NCI-H146 (cell line): ENCODE measurements around the gene FAM81A.
"Not testable (repeated sequence)": the region's sequence is repeated elsewhere in the genome, so short reads cannot be mapped to it uniquely, and the experiment has no call there.

ENCODE experiments used
- DNase-seq: peaks from one replicate; lab custom pipeline; 2025; lab: John Stamatoyannopoulos, UW

FAM81A gene

GRCh38 chr15:59428898-59429297 is 9.1 kb upstream of the FAM81A start:
- DNase-seq: not testable (repeated sequence)

- DNase-seq: no peak
Measured at GRCh38 chr15:59432389-59432788, 5.6 kb upstream of the FAM81A start.

DNA sequence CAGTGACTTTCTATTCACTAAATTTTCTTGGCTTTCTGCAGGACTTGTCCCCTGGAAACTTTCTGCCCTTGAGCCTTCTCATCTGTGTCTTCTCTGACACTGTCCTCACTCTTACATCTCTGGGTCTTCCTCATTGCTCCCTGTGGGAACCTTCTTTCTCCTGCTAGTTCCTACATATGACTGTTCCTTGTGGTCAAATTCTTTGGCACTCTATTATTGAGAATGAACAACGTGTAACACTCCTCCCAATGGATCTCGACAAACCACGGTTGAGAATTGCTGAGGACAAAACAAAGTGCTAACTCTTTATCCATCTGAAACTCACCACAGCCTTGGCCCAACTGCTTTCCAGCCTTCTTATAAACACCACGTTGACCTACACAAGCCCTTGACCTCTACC is 3.5 kb upstream of the FAM81A start:
- no peak for DNase-seq

DNA sequence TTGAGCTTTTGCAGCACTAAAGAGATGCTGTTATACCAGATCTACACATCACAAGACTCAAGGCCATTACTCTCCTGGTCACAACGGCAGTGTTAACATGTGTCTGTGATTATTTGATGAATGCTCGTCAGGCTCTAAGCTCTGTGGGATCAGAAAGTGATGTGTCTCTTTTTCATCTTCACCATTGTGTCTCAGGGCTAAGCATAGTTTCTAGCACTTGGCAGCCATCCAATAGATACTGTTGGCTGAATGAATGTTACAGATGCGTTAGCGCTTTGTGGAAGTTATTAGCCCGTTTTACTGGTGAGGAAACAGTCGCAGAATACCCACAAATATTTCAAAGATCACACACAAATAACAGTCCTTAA is 1.2 kb upstream of the FAM81A start:
- peak; percentile 24 for DNase-seq

- no peak for DNase-seq
Measured at GRCh38 chr15:59437142-59437816, 707 bp upstream of the FAM81A start.

- no peak for DNase-seq
Measured at GRCh38 chr15:59438625-59439290, 772 bp downstream of the FAM81A start.

DNA sequence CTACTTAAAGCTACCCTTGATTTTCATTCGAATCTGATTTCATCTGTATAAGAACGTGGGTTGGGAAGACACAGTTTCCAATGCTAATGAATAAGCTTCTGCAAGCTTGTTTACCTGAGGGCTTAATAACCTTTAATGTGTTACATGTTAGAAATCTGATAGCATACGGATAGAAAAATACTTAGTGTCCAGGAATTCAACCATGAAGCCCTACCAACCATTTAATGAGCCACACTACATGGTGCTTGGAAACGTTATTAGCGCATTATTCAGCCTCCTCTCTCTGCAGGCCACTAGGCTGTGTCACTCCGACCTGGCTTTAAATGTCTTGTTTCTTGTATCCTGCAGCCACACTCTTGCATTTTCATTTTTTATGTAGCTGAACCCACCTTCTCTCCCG is 1.6 kb downstream of the FAM81A start:
- no peak for DNase-seq

DNA sequence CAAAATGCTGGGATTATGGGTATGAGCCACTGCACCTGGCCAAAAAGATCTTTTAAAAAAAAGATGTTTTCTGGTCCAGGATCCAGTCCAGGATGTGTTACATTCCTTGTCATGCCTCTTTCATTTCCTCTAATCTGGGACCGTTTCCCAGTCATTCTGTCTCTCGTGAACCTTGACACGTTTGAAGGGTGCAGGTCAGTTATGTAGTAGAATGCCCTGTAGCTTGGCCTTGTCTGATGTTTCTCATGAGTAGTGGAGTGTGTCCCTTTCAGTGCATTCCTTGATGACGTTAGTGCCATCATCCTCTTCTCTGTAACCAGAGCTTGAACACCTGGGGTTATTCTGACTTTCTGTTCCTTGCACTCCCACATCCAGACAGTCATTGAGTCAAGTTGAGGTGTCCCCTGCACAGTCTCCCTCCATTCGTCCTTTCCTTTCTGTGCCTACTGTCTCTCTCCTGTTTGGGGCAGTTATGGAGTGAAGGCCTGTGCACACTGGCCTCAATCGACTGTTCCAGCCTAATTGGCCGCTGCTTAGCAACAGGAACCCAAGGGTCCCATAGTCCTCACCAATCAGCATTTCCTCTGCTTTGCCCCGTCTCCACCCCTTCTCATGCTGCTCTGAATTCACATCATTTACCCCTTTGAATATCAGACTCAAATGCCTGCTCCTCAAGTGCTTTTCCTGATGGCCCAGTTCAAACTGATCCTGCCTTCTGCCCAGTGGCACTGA is 5.5 kb downstream of the FAM81A start:
- no peak for DNase-seq

- no peak for DNase-seq
Measured at GRCh38 chr15:59444081-59444835, 6.3 kb downstream of the FAM81A start.

DNA sequence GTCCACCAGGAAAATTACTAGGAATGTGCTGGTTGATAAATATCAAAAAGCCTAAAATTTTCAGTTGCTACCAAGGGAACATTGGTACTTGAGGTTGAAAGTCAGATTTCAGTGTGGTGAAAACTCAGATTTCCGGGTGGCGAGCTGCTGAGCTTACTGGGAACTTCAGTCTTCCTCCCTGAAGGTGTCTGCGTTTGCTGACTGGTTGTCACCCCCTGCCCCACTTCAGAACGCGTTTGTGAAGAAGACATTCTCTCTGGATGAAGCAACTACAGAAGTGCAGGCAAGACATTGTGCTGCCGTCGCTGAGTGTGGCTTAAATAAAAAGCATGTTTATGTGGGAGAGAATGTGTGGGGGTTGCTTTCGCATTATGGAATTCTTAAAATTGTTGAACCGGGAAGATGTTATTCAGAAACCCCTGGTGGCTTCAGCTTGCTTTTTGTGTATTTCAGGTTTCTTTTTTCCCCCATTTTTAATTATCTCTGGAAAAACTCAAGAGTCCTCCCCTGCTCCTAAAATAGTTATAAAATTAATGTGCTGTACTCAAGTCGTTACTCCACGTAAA is 7.1 kb downstream of the FAM81A start:
- no peak for DNase-seq

DNA sequence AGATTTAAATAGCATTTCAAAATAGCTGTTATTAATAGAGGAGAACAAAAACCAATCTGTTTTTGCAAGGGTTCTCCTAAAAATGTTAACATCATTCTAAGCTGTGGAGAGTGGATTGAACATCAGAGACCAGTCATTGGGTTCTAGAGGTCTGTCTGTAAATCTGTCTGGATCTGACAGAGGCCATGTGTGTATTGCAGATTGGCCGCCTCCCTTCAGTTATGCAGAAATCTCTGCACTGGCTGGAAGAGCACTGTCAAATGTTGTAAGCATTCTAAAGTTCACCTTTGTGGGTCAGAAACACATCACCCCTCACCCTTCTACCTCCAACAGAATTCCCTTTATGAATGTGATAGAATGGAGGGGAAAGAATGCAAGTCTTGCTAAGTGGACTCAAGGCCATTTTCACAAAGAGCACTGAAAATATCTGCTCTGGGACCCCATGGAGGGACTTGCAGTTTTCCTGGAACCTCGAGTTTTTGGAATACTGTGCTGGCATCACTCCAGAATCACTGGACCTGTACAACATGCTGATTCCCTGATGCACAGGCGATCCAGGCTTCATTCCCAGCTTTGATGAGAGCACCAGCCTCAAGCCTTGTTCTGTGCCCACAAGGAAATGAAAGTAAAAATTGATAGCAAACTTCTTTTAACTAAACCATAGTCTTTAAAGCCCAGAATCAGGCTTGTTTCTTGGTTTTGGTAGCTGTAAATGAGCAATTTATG is 8.4 kb downstream of the FAM81A start:
- no peak for DNase-seq

DNA sequence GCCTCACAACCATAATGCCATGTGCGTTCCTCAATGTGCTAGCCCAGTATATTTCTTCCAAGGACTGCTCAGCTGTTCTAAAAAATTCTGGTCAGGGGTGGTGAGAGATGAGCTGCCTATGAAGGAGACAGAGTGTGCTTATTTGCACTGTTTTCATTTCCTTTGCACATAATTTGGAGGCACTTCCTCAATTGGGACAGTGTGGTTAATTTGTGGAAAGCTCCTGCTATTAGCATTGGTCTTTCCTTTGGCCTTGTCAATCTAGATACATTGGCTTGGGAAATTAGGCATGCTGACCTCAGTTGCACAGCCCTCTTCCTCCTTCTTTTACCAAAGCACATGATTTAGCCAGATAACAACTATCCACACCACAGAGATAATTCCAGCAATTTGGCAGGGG is 9.4 kb downstream of the FAM81A start:
- no peak for DNase-seq

GRCh38 chr15:59448871-59449270 is 10.9 kb downstream of the FAM81A start:
- DNase-seq: no peak

- DNase-seq: no peak
Measured at GRCh38 chr15:59453474-59454215, 15.7 kb downstream of the FAM81A start.

DNA sequence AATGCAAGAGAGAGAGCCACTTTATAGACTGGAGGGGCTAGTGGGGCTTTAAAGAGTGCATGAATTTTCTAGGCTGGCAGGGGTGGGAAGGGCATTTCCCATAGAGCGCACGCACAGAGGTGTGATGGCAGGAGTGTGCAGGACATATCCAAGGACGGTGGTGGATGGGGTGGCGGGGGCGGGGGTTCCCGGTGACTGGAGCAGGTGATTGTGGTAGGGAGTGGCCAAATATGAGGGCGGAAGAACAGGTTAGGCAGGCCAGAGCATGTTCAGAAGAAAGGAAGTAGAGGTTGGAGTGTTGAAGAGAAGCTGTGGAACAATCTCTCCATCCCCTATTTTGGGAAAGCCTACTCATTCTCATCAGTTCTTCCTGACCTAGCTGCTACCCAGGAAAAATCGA is 18.1 kb downstream of the FAM81A start:
- DNase-seq: peak; percentile 30

- no peak for DNase-seq
Measured at GRCh38 chr15:59457103-59457502, 19.1 kb downstream of the FAM81A start.

GRCh38 chr15:59461521-59461920 is 23.5 kb downstream of the FAM81A start:
- no peak for DNase-seq

DNA sequence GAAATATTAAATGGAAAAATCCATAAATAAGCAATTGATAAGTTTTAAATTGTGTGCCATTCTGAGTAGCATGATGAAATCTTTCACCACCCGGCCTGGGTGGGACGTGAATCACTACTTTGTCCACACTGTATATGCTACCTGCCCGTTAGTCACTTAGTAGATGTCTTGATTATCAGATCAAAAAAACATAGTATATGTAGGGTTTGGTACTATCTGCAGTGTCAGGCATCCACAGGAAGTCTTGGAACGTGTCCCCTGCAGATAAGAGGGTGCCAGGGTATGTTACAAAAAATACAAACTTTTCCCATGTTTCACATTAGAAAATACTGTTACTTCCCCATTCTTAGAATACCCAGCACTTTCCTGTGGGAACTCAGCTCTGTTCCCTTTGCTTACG is 35.2 kb downstream of the FAM81A start:
- DNase-seq: no peak

DNA sequence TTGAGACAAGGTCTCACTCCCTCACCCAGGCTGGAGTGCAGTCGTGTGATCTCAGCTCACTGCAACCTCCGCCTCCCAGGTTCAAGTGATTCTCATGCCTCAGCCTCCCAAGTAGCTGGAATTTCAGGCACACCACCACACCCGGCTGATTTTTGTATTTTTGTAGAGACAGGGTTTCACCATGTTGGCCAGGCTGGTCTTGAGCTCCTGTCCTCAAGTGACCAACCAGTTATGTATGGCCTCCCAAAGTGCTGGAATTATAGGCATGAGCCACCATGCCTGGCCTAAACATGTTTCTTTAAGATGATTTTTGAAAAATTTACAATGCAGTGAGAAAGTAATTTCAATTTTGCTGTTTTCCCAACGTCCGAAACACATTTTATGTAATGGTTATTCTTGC is 37.2 kb downstream of the FAM81A start:
- not testable (repeated sequence) for DNase-seq

DNA sequence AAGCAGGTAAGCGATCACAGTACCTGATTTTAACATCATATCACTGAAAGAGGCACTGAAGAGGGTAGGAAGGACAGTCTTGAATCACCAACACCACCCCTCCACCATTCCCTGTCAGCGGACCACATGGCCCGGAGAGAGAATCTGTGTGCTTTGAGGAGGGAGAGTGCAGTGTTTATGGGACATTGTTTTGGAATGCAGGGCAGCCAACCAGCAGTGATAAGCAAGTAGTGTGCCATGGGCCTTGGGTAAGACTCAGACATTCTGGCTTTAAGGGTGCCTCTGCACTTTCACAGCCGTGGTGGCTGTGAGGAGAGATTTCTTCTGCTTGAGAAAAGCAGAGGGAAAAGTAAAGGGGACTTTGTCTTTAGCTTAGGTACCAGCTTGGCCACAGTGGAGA is 46.4 kb downstream of the FAM81A start:
- no peak for DNase-seq

DNA sequence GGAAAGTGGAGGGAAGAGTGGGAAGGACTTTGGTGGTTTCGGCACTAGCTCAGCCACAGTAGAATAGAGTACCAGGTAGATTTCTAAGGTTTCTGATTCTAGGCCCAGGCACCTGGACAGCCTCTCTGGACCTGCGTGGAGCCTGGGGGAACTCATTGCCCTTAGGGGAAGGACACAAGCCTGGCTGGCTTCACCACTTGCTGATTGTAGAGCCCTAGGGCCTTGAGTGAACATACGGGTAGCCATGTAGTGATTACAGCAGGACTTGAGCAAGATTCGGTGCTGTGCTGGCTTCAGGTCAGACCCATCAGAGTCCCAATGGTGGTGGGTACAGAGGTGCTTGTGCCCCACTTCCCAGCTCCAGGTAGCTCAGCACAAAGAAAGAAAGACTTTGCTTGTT is 47.0 kb downstream of the FAM81A start:
- DNase-seq: no peak
